CD4-positive, alpha-beta T cell treated with Interleukin-17A for 4 hours (primary cell): ENCODE results near the gene BHLHE23.

ENCODE experiments used
- DNase-seq: peaks from one replicate; pipeline ENCODE4 v3.0.0-alpha.2; 2020; ENCODE audit warnings: mixed read lengths

BHLHE23 gene

DNA sequence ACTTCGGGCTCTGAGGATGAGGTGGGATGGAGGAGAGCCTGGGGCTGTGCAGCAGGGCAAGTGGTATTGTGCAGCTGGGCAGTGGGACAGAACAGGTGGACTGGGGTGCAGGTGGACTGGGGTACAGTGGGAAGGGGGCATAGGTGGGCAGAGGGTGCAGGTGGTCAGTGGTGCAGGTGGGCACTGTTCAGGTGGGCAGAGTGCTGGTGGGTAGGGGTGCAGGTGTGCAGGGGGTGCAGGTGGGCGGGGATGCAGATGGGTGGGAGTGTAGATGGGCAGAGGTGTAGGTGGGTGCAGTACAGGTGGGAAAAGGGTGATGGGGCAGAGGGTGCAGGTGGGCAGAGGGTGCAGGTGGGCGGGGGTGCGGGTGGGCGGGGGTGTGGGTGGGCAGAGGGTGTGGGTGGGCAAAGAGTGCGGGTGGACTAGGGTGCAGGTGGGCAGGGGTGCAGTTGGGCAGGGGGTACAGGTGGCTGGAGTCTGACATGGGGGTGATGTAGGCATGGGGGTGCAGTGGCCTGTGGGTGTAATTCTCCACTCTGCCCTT, 20.4 kb downstream of the BHLHE23 start:
- DNase-seq: no peak

DNA sequence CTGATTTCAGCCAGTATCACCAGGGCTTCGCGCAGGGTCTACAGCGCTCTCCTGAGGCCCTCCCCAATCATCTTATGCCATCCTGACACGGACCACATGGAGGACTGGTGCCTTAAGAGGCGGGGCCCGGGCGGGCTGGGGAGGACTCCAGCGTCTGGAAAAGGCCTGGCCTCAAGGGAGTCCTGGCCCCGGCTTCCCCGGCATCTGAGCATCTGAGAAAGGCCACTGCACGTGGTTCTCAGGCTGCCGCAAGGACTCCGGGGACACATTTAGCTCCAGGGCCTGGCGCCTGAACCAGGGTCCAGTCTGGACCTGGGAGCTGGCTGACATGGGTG, 21.4 kb downstream of the BHLHE23 start:
- no peak for DNase-seq

DNA sequence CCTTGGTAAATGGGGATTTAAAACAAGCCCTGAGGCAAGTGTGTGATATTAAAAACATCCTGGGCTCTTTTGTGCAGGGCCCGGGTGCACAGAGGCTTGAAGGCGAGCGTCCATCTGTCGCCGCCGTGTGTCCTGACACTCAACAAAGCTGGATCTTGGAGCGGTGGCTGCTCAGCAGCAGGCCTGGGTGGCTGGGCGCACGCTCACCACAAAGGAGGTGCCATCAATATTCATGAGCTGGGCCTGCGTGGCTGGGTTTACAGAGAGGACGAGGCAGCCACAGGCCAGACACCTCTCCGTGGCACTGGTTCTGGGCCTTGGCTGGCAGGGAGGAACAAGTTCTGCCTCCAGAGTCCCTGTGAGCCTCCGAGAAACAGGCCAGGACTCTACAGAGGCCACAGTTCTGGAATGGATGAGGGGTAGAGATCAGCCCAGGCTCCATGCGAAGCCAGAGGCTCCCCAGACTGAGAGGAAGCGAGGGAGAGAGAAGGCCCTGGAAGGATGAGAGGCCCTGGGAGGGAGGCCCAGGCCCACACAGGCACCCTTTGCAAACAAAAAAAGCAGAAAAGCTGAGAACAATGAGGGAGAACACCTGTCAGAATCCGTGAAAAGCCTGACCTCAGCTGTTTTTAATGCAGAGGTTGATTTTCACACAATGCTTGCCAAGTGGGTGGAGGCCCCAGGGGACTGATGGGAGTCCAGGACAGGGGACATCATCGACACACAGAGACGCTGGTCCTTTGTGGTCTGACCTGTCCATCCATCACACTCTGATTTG, 21.9 kb downstream of the BHLHE23 start:
- DNase-seq: no peak

DNA sequence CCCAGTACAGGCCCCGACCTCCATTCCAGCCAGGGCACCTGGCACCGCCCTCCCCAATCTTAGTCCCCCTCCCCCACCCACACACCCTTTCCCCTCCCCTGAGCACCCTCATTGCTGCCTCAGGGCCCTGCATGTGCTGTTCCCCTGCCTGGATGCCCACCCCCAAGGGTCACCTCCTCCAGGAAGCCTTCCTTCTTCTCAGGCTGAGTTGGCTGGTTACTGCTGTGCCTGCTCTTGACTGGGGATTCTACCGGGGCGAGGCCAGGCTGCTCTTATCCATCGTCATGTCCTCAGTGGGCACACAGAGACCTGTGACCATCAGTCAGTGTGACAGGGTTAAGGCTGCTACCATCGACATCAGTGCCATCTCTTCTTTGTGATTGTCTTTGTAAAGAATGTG, 23.6 kb downstream of the BHLHE23 start:
- DNase-seq: no peak

DNA sequence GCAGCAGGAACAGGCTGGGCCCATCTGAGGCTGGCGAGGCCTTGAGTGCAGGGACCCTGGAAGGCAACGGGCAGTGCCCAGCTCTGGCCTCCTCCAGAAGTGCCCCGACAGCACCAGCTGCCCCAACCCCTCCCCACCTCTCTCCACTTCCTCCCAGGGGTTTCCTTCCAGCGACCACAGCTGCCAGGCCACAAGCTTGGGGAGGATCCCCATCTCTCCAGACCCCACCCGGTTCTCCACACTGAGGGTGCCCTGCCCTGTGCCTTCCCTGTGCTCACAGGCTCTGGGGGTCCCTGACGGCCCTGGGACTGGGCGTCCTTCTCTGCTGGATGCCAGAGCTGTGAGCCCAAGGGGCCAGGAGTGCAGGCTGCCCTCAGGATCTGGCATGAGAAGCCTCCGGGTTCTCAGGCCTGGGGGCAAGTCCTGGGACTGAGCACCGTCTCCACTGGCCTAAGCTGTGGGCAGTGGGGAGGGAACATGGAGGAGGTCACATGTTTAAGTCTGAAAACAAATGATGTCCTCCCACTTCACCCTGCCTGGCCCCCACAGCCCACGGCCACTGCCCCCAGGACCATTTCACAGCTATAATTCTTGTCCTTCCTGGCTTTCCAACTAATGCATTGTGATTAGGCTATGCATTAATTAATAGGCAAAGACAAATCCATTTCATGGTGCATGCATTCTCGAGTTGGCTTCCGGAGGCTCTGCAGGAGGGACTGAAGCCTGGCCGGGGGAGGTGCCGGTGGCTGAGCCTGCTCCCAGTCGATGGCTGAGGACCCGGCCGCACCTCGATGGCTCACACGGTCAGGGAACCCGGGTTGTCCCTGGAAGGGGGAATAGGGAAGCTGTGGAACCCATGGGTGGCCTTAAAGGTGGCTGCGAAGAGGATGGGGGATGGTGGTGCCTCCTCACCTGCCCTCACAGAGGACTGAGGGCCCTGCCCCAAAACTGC, 24.4 kb downstream of the BHLHE23 start:
- no peak for DNase-seq

DNA sequence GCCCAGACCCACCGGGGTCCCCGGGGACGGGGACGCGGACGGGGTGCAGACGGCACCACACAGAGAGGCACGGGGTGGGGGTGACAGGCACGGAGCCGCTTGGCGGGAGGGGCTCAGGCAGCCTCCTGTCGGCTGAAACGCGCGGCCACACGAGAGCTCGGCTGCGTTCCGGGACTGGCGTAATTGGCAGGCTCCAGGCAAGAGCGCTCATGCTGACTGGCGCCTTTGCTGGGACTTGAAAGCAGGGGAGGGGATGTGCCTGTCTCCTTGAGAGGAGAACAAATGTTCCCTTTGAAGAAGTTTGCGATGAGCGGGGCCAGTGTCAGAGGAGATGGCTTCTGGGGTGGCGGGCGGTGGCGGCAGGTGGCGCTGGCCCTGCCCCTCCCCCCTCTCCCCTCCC, 25.8 kb downstream of the BHLHE23 start:
- peak; percentile 57 for DNase-seq

DNA sequence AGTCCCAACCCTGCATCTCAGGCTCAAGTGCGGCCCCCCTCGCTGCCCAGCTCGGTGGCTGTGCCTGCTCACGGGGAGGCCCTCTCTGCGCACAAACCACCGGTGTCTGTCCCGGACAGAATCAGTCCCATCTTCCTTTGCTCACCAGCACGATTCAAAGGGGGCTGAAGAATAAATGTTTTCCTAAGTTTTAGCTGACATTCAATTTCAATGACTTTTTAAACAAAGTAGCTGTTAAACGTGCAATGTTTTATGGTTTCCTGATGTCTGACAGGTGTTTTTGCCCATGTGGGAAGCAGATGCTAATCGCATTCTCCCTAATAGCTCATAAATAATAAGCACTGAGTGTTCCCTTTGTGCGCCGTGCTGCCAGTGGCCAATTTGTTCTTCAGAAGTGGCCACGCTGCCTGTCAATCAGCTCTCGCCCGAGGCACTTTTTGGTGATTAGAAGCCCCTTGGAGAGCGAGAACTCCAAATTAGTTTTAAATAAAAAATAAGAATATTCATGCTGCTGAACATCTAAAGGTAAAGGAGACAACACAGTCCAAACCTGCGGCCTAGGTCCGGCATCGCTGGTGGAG, 26.3 kb downstream of the BHLHE23 start:
- DNase-seq: no peak

DNA sequence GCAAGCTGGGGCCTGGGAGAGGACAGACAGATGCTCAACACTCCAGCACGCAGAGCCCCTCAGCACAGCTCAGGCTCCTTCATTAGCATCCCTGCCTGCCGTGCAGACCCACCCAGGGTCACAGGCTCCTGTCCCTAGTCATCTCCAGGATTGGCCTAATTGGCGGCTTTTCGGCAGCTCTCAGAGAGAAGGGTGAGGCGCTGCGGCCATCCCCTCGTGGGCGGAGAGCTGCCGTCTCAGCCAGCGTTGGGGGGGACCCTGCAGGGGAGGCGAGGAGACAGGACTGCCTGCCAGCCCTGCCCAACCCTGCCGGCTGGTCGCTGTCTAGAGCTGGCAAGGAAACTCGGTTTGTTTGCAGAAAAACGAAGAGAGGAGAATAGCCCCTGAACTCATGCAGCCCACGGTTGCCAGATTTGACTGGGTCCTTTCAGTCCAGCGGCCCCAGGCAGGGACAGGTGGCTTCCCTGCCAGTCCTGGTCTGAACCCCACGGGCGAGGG, 26.8 kb downstream of the BHLHE23 start:
- DNase-seq: no peak

DNA sequence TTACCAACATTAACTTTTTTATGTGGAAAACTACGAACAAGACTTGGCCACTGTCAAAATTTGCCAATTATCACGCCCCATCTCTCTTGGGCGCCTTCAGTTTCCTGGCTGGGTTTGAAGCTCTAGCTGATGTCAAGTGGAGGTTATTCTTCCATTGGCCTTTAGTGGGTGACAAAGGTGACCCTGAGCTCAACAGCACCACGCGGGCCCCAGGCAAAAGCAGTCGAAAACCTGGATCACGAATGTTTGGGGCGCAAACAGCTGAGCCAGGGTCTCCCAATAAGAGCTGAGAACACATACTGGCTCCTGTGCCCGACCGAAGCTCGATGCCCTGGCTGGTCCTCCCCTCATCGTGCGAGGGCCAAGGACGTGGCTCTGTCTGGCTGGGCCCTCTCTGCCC, 27.5 kb downstream of the BHLHE23 start:
- DNase-seq: no peak

DNA sequence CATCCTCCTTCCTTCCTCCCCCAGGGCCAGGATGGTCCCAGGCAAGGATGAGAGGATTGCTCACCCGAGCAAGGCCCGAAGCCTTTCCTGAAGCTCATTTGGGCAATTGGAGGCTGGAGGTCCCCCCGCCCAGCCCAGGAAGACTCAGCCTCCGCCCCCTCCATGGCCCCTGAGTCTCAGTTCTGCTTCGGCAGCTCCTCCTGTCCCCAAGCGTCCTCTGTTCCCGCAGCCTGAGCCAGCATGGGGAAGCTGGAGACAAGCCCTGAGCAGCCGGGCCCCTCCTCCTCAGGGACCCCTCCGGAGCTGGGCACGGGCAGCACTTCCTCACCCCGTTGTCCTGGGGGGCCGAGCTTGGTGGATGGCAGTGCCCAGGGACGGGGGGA, 28.2 kb downstream of the BHLHE23 start:
- DNase-seq: no peak

DNA sequence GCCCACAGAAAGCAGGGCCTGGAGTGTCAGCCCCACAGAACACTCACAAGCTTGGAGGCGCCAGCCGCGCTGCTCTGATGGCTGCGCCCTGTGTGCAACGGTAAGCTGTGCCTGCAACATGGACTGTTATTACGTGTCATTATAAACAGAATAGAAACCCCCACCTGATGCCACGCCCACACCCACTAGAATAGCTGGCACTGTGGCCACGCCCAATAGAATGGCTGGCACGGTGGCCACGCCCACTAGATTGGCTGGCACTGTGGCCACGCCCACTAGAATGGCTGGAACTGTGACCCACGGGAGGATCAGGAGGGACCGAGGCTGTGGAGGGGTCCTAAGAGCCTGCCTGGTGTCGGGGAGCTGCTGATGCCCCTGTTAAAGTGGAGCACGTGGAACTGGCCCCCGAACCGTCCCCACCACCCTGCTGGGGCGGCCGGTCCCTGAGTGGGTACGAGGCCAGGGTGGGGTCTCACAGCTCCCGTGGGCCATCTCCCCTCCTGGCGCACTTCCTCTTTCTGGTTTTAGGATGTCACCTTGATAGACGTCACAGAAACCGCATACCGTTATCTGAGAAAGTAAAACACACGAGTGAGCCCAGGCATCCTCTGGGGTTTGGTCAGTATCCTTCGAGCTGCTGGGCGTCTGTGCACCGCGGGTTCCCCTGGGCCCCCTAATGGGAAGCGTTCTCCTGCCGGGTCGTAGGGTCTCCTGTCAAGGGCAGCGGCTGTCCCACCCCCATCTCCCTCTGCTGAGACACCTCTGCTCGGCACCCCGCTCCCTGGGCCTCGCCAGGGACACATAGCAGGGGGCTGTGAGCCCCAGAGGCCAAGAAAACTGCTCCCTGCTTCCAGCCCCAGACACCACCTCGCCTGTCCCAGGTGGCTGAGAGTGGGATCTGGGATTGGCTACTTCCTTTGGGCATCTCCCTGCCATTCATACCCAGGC, 28.9 kb downstream of the BHLHE23 start:
- peak; percentile 79 for DNase-seq

DNA sequence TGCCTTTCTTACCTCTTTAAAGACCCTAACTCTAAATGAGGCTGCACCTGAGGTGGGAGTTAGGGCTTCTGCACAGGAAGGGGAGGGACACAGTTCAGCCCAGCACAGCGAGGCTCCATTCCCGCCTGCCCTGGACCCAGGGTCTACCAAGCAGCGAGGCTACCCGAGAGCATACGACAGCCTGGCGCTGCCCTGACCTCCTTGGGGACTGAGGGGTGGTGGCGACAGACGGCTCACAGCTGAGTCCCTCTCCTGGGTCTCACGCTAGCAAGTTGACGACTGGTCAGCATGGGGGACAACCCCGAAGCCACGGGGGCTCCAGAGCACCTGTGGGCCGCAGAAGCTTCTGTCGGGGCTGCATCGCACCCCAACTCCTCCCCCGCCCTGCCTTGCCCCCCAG, 29.9 kb downstream of the BHLHE23 start:
- DNase-seq: no peak

DNA sequence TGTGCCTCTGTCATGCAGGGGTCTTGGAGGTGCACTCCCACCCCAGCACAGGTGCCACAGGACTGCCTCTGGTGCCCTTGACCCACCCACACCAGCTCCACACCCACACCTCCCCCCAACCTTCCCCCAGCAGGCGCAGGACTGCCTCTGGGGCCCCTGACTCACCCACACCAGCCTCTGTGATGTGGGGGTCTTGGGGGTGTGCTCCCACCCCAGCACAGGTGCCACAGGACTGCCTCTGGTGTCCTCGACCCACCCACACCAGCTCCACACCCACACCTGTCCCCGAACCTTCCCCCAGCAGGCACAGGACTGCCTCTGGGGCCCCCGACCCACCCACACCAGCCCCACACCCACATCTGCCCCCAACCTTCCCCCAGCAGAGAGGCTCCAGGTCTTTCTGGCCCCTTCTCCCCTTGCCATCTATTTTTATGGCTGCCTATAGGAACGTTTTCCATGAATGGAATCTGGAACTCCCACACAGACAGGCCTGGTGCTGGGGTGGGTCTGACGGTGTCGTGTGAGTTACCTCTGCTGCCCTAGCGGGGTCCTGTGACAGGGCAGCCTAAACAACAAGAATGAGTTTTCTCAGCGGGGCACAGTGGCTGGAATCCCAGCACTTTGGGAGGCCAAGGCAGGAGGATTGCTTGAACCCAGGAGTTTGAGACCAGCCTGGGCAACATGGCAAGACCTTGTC, 30.8 kb downstream of the BHLHE23 start:
- no peak for DNase-seq

DNA sequence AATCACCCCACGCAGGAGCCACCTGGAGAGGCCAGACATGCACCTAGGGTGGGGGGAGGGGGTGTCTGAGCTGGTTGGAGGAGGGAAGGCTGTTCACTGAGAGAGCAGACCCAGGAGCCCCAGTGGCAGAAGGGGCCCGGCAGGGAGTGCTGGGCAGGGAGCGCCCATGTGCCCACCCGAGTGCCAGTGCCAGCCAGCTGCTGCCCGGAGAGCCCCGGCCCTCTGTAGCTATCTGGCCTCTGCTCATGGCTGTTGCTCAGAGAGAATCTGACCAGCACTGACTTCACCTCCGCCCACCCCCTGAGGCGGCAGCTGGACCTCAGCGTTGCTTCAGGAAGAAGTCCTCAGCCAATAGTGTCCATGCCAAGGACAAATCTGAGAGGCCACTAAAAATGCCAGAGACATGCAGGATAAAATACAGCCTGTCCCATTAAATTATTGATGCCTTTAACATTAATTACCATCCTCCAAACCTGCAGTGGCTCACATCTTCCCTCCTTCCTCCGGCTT, 31.5 kb downstream of the BHLHE23 start:
- DNase-seq: no peak

DNA sequence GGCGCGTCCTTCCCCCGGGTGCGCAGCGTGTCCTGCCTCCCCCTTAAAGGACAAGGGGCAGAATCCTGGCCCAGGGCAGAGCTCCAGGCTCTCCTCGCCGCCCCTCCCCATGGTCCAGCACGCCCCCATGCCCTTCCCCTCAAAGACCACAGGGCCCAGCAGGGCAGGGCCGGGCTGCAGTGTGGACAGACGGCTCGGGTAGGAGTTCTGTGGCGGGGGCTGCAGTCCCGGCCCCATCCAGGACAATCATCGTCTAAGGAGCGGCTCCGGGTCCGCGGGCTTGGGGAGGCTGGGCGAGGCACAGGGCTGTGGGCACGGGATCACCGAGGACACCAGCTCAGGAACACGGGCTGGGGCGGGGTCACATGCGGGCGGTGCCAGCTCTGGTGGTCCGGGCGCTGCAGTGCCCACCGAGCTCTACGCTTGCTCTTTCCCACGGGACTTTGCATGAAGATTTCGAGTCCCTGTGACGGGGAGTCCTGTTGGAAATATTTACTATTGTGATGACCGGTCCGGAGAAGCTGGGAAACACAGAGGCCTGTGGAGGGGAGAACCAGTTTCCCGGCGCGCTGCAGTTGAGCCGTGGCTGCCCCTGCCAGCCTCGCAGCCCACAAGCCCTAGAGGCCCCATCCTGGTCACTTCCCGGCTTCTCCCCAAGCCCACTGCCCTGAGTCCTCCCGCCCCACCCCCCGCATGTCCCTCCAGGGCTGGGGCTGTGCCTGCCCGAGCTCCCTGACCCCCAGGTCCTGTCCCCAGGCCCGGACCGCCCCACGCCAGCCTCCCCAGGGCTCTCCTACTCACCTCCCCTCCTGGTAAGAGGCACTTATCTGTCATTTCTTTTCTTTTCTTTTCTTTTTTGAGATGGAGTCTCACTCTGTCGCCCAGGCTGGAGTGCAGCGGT, 33.7 kb downstream of the BHLHE23 start:
- no peak for DNase-seq

DNA sequence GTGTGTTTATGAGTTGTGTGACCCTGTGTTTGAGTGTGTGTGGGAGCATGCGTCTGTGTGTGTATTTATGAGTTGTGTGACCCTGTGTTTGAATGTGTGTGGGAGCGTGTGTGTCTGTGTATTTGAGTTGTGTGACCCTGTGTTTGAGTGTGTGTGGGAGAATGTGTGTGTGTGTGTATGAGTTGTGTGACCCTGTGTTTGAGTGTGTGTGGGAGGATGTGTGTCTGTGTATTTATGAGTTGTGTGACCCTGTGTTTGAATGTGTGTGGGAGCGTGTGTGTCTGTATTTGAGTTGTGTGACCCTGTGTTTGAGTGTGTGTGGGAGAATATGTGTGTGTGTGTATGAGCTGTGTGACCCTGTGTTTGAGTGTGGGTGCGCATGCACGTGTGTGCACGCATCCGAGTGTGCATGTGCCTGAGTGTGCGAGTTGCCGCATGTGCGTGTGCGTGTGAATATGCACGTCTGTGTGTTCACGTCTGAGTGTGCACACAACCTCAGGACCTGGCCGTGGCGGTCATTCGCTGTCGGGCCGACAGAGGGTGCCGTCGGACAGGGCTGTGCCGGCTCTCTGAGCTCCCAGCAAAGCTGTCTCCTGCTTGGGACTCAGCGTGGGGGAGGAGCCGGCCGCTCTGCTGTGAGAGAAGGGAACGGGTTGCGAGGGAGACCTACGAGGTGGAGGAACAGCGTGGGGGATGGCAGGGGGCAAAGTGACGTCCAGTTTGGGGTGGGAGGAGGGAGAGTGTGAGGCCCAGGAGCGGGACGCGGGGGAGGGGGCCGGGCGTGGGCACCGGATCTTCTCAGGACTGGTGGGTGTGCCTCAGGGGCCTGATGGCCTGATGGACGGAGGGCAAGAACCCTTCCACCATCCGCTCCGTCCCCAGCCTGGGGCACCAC, 34.6 kb downstream of the BHLHE23 start:
- peak; percentile 89 for DNase-seq

DNA sequence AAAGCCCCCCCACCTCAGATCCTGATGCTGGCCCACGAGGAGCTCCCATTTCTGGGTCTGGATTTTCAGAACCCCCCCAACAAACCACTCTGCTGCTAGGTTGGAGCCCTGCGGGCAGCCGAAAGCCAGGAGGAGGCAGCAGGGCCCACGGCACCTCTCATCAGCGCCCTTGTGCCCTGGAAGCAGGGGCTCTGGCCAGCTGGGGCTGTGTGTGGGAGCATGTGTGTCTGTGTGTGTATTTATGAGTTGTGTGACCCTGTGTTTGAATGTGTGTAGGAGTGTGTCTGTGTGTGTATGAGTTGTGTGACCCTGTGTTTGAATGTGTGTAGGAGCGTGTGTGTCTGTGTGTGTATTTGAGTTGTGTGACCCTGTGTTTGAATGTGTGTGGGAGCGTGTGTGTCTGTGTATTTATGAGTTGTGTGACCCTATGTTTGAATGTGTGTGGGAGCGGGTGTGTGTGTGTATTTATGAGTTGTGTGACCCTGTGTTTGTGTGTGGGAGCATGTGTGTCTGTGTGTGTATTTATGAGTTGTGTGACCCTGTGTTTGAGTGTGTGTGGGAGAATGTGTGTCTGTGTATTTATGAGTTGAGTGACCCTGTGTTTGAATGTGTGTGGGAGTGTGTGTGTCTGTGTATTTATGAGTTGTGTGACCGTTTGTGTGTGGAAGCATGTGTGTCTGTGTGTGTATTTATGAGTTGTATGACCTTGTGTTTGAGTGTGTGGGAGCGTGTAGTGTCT, 35.4 kb downstream of the BHLHE23 start:
- no peak for DNase-seq
